ENCODE measurements around the gene RCAN2.

The RCAN2 gene

DNA sequence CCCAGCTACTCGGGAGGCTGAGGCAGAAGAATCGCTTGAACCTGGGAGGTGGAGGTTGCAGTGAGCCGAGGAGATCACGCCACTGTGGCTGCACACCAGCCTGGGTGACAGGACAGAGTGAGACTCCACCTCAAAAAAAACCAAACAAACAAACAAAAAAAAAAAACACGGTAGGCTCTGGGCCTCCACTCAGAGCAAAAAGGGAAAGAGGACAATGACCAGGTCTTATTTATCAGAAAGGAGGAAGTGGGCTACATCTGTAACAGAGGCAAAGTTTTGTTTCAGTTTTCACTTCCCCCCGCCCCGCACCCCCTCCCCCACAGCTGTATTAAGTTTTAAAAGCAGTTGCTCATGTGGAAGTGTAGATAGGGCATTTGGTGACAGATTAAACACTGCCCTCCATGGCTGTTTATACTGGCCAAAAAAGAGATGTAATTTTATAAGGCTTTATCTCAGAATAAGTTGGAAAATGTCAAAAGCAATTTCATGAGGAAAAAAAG lies 114.6 kb downstream of the RCAN2 start:
- no peak overlapping the region for H3K4me3 ChIP-seq (ENCODE audit: control insufficient read depth, low read depth, low read length)
- TF ChIP-seq, protein P1, sequence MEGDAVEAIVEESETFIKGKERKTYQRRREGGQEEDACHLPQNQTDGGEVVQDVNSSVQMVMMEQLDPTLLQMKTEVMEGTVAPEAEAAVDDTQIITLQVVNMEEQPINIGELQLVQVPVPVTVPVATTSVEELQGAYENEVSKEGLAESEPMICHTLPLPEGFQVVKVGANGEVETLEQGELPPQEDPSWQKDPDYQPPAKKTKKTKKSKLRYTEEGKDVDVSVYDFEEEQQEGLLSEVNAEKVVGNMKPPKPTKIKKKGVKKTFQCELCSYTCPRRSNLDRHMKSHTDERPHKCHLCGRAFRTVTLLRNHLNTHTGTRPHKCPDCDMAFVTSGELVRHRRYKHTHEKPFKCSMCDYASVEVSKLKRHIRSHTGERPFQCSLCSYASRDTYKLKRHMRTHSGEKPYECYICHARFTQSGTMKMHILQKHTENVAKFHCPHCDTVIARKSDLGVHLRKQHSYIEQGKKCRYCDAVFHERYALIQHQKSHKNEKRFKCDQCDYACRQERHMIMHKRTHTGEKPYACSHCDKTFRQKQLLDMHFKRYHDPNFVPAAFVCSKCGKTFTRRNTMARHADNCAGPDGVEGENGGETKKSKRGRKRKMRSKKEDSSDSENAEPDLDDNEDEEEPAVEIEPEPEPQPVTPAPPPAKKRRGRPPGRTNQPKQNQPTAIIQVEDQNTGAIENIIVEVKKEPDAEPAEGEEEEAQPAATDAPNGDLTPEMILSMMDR (IDR thresholded peaks at IDR 0.05; ENCODE audit: control insufficient read depth, insufficient read depth, low read depth, low read length, missing control alignments): no peak
- no peak for DNase-seq (ENCODE audit: low read depth)

DNA sequence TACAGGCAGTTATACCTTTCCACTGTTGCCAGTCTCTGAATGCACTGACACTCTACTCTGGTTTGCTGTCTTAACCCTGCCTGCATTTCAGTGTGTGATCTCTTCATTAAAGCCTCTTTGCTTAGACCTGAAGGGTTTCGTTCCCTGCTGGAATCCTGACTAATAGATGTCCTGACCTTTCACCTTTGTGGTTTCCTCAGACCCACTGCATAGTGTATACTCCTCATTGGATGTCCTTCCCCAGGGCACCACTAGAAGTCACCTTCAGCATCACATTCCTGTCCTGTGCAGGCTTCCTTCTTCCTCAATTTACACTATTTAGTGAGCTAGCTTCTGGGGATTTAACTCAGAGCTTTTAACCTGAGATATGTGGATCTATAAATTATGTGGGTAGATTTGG lies 120.6 kb downstream of the RCAN2 start:
- no peak overlapping the region for H3K4me3 ChIP-seq (ENCODE audit: control insufficient read depth, low read depth, low read length)
- TF ChIP-seq, protein P1 (IDR thresholded peaks at IDR 0.05; ENCODE audit: control insufficient read depth, insufficient read depth, low read depth, low read length, missing control alignments): no peak
- no peak for DNase-seq (ENCODE audit: low read depth)

DNA sequence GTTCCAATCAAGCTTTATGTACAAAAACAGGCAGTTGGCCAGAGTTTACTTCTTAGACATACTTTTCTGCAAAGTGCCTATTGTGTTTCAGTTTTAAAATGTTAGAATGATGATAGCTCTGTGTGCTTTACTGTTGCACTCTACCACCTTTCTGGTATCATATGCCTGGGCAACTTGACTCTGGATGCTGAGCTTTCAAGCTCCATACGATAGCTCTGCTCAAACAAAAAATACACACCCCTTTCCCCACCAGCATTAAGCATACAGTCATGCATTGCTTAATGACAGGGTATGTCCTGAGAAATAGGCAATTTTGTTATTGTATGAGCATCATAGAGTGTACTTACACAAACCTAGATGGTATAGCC lies 123.1 kb downstream of the RCAN2 start:
- H3K4me3 ChIP-seq (ENCODE audit: control insufficient read depth, low read depth, low read length): no peak overlapping the region
- TF ChIP-seq, protein P1 (IDR thresholded peaks at IDR 0.05; ENCODE audit: control insufficient read depth, insufficient read depth, low read depth, low read length, missing control alignments): no peak
- no peak for DNase-seq (ENCODE audit: low read depth)

DNA sequence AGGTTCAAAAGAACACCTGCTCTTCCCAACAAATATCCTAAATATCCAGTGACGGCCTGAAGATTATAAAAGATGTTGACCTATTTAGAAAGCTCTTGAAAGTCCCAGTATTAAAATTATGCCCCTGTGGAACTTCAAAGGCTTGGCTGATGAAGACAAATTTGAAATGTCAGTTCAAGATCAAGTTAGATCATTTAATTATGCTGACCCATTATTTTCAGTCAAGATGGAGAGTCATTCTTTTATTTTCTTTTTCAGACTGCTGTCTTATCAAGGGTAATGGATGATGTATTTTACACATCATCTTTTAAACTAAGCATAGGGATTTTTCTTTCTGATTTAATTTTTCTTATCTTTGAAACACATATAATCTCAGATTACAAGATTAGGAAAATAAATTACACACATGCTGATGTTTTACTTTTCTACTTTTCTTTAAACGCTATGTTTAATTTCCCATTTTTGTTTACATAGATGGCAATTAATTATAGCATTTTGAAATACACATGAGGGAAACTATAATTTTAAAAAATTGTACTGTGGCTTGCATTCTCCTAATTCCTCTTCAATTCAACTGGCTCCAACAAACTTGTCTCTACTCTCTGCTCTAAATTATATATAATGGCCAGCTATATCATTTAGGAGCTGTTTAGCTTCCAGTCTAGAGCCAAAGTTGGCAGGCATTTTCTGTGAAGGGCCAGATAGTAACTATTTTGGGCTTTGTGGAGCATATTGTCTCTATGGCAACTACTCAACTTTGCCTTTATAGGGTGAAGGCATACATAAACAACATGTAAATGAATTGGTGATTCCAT lies 123.7 kb downstream of the RCAN2 start:
- H3K4me3 ChIP-seq (ENCODE audit: control insufficient read depth, low read depth, low read length): no peak overlapping the region
- TF ChIP-seq, protein P1 (IDR thresholded peaks at IDR 0.05; ENCODE audit: control insufficient read depth, insufficient read depth, low read depth, low read length, missing control alignments): no peak
- DNase-seq (ENCODE audit: low read depth): no peak

DNA sequence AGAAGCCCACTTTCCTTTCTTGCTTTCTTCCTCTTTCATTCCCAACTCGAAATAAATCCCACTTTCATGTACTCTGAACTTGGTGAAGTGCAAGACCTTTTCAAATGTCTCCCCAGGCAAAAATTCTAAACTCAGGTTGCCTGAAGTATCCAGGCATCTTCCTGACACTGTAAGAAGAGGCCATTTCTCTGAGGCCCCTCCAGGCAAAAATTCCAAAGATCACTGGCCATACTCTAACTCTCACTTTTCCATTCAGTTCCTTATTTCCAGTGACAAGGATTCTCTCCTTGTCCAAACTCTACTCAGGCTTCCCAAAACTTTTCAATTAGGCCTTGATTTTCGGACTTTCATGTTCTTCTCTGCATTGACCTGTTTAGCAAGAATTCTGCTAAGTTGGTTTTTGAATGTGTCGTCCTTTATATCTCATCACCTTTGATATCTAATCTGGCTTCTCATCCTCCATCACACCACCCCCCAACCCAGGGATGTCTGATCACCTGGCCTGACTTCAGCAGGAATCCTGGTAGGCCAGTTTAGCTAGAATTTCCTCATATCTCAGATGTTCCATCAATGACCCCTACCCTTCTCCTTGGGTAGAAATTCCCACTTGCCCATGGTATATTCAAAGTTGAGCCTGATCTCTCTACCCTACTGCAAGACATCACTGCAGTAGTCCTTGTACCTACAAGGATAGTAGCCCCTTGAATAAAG lies 124.9 kb downstream of the RCAN2 start:
- no peak for DNase-seq (ENCODE audit: low read depth)
- H3K4me3 ChIP-seq (ENCODE audit: control insufficient read depth, low read depth, low read length): no peak overlapping the region
- TF ChIP-seq, protein P1 (IDR thresholded peaks at IDR 0.05; ENCODE audit: control insufficient read depth, insufficient read depth, low read depth, low read length, missing control alignments): no peak

DNA sequence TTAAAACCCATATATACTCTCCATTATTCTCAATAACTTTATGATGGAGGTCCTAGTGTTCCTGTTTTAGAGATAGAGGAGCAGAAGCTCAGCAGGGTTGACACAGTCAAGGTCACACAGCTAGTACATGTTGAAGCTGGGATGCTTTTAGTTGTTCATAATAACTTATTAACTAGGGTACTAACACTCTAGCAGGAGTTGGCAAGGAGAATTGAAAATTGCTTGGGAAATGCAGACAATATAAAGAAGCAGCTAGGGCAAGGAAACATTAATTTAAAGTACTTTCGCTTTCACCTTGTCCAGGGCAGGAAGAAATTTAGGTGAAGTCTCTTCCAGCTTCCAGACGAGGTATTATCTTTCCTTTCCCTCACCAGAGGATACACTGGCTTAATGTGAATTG lies 133.7 kb downstream of the RCAN2 start:
- no peak overlapping the region for H3K4me3 ChIP-seq (ENCODE audit: control insufficient read depth, low read depth, low read length)
- TF ChIP-seq, protein P1 (IDR thresholded peaks at IDR 0.05; ENCODE audit: control insufficient read depth, insufficient read depth, low read depth, low read length, missing control alignments): no peak
- no peak for DNase-seq (ENCODE audit: low read depth)
